NOMO-1 treated with dmso at 0.1 percent for 144 hours (cell line): Measurements from ENCODE around the gene COL6A2.
"Not testable (repeated sequence)": the region's sequence is repeated elsewhere in the genome, so short reads cannot be mapped to it uniquely, and the experiment has no call there.

ENCODE experiments used
- DNase-seq: peaks from one replicate; lab custom pipeline; 2025; ENCODE audit not compliant: unreplicated experiment; lab: John Stamatoyannopoulos, UW

The COL6A2 gene

DNA sequence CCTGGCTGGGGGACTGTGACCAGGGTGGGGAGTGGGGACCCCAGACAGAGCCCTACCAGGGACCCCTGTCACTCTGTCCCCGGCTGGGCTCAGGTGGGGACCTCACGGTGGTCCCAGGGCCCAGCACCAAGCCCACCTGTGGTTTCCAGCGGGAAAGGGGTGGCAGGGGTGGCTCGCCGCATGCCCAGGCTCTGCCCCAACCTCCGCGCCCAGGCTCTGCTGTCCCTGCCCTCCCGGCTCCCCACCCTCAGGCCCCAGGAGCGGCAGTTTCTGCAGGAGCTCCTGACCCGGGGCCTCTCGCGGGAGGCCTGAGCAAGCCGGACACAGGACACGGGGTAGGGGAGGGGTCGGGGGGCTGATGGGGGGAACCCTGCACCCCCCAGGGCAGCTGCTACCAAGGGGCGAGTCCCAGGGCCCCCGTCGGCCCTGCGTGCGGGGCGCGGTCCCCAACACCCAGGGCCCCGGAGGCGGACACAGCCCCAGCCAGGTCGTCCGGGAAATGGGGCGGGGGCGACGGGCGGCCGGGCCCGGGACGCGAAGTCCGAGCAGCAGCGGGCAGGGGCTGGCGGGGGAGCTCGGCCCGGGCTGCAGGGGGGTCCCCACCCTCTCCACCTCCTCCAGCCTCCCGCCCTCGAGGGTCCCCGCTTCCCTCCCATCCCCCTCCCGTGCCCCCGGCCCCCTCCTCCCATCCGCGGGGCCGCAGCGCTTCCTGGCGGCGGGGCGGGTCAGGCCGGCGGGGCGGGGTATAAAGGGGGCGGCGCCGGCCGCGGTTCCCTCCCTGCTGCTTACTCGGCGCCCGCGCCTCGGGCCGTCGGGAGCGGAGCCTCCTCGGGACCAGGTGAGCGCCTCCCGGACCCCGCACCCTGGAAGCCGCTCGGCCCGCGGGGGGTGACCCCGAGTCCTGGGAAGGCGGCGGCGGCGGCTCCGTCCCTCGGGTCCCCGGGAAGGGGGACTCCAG is at the start of gene COL6A2:
COL6A2 (plus strand) TSS at position 777 of the 958 bp plus-strand sequence.
- no peak for DNase-seq

DNA sequence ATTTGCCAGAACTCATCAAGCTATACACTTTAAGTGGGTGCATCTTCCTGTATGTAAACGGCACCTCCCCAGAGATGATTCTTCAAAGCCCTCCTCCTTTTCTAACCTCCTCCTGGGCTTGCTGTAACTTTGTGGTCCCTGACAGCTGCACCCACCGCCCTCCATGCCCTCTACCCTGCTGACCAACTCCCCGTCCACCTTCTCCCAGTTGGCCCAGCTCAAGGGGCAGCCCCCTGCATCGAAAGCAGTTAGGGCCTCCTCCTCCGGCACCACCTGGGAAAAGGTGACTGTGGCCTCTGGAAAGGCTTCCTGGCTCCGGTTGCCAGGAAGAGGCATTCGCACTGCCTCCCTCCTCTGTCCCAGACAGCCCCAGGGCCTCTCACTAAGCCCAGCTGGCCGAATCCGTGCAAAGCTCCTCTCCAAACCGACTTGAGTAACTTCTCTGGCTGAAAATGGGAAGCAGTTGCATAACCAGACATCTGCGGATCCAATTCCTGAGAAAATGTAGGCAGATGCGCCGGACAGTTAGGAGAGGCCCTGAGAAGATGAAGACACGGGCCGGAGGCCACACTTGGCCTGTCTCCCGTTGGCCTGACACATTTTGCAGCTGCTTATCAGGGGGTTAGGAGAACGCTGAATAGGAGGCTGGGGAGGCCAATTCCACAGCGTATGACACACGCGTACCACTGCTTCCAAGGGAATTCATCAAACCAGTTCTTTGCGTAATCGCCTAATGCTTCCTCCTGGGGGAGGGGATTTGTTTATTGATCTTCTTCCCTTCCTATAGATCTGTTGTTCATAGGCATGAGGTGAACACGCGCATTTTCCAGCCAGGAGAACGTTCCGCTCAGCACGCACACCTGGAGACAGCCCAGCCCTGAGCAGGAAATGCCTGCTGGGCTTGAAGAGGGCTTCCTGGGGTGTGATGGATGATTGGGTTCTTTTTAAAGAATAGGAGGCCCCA is 48.7 kb upstream of the COL6A2 start:
- no peak for DNase-seq

DNA sequence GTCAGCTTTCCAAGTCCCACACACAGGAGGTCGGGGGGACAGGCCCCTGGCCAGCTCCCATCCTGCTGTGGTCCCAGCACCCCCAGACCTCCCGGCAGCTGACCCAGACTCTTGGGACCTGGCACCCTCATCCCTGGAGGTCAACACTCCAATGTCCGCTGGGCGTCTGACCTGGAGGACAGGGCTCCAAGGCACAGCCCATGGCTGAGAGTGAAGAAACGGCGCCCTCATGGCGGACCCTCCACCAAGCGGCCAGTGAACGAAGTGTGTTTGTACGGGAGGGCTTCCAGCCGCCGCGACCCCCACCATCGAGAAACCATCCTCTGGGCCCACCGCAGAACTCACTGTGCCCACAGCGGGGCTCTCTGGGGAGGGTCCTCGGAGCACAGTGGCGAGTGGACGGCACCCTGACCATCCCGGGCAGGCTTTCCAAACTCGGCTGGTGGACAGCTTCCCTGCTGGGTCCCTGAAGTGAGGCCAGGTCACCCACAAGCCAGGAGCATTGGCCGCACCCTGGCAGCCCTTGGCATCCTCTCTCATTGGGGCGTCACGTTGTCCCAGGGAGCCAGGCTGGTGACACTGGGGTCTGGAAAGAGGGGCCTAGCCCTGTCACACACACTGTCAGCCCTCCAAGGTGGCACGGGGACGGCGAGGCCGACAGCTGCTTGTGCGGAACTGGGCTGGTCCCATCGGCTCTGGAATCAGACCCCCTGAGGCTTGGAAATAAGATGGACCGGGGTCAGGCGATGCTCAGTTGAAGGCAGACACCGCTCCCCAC is 47.8 kb upstream of the COL6A2 start:
- no peak for DNase-seq

DNA sequence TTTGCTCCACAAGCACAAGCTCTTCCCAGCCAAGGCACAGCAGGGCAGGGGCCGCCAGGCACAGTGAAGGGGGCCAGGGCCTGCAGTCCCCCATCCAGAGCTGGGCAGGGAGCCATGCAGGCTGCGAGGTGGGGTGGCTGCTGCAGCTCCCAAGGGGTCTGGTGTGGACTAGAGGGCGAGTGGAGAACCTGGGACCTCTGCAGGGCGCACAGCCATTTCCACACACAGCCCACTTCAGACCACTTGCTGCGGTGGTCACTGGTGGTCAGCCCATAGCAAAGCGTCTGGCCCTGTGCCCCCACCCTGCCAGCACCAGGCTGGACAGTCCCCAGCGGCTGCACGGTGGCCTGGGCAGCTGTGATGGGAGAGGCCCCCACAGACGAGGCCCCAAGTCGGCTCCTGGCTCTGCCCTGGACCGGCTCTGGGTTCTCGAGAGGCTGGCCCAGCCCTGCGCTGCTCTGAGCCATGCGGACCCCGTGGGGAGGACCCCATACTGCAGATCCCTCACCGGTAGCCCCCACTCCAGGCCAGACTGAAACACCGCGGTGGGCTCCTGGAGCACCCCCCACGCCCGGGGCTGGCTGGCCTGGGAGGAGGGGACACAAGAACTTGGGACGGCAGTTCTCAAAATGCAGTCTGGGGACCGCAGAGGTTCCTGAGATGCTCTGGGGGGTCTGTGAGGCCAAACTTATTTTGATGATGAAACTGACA is 47.1 kb upstream of the COL6A2 start:
- no peak for DNase-seq

DNA sequence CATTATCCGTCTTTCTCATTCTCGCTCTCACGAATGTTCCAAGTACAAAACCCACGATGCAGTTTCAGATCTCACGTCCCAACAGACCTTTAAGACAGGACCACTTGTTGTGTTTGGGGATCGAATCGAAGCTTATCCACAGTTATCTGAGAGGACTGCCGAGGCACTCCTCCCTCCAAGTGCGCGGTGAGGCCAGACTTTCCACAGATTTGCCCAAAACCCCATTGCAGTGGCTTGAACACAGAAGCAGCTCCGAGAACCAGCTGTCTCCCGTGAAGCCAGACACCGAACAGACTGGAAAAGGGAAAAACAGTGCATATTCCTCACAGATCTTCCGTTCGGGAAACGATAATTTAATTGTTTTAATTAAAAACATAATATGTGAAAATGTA is 46.5 kb upstream of the COL6A2 start:
- no peak for DNase-seq

DNA sequence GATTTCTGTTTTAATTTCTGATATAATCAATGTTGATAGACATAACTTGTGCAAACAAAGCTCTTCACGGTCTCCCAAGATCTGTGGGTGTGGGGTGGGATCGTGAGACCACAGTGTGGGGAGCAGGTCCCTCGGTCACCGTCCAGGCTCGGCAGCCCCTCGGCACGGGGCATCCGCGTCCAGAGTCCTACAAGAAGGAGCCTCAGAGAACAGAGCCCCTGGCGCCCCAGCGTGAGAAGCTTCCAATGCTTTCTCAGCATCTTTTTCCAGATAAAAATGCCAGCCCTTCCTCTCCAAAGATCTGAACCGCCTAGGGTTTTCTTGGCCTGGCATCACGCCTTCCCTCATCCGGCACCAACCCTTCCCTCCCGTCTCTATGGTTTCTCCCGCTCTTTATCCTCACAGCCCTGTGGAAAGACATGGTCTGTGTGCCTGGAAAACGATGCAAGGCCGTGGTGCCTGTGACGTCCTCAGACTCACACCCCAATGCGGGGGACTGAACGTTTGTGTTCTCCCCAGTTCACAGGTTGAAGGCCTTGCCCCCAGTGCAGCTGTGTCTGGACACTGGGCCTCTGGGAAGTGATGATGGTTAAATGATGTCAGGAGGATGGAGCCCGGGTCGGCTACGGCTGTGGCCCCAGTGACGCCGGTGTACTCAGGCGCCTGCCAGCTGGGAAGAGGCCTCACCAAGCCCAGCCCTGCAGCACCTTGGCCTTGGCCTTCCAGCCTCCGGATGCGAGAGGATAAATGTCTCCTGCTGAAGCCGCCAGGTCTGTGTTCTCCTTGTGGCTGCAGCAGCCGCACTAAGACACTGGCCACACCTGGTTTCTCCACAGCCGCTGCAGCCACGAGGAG is 45.9 kb upstream of the COL6A2 start:
- DNase-seq, result no peak

DNA sequence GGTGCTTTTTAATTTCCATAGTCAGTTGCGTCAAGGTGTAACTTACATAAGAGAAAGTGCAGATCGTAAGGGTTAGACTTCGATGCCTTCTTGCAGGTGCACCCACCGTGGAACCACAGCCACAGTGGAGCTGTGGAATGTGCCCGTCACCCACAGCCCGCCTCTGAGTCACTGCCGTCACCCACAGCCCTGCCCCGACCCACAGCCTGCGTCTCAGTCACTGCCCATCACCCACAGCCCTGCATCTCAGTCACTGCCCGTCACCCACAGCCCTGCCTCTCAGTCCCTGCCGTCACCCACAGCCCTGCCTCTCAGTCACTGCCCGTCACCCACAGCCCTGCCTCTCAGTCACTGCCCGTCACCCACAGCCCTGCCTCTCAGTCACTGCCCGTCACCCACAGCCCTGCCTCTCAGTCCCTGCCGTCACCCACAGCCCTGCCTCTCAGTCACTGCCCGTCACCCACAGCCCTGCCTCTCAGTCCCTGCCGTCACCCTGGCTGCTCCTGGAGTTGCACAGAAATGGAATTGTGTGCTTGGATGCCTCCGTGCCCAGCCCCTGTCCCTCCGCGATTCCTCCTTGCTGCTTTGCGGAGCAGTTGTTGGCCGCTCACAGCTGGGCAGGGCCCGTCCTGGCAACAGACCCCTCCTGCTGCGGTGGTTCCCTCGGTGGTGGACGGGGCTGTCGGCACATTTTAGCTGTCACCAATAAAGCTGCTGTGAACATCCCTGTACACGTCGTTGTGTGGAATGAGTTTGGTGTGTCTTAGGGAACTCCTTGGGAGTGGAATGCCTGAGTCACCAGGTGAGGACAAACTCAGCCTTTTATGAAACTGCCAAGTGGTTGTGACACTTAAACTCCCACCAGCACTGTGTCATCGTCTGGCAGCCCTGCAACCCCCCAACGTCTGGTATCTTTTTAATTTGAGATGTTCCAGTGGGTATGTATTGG is 44.9 kb upstream of the COL6A2 start:
- DNase-seq, result no peak

DNA sequence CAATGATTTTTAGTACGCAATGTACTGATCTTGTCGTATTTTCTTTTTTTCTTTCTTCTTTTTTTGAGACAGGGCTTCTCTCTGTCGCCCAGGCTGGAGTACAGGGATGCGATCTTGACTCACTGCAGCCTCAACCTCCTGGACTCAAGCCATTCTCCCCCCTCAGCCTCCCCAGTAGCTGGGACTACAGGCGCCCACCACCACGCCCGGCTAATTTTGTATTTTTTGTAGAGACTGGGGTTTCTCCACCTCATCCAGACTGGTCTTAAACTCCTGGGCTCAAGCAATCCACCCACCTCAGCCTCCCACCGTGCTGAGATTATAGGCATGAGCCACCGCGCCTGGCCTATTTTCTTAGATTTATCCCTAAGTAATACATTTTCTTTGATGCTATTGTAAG is 43.9 kb upstream of the COL6A2 start:
- DNase-seq, result no peak

DNA sequence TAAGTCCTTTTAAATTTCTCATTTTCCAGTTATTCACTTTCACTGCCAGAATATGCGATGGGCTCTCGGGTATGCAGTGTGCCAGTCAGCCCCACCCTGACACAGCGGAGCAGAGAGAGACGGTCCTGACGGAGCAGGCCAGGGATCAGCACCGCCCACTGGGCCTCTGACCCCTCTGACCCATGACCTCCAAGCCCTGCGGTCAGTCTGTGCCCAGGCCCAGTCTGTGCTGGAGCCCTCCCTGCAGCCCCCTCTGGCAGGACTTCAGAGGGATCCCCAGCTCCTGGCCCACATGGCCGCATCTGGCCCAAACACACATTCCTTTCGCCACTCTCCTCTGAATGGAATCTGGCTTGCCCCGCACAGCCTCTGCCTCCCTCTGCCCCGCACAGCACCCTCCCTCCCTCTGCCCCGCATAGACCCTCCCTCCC is 43.4 kb upstream of the COL6A2 start:
- DNase-seq, result no peak

DNA sequence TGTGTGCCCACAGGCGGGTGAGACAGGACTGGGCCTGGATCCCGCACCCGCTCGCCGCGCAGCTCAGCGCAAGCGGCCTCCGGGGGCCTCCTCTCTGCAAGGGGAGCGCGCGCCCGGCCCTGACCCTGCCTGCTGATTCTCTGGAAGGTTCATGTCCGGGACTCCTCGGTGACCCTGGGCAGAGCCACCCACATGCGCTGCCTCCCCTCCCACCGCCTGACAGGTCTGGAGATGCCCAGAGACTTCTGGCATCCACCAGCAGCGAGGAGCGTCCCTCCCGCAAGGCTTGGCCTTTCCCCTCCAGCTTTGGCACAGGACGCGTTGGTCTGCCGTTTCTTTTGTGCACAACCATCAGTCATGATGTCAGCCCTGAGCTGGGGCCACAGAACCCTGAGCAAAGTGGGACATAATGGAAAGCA is 42.0 kb upstream of the COL6A2 start:
- DNase-seq, result no peak

DNA sequence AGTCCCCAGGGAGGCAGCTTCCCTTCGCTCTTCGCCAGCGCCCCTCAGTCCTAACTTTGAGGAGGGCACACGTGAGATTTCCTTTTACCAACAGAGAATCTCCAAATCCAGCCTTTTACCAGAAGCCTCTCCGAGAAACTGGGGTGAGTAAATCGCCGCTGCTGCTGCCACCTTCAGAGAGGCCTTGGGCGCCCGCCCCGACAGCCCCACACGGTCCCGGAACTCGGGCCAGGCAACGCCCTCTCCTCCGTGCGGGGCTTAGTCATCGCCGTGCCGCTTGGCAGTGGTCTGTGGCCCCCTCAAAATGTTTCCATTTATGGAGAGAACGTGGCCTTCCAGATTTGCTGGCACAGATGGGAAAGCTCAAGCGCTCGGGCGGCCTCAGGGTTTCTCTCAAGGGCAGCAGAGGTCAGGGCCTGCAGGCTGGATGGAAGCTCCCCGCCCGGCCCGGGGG is 41.4 kb upstream of the COL6A2 start:
- DNase-seq, result no peak

DNA sequence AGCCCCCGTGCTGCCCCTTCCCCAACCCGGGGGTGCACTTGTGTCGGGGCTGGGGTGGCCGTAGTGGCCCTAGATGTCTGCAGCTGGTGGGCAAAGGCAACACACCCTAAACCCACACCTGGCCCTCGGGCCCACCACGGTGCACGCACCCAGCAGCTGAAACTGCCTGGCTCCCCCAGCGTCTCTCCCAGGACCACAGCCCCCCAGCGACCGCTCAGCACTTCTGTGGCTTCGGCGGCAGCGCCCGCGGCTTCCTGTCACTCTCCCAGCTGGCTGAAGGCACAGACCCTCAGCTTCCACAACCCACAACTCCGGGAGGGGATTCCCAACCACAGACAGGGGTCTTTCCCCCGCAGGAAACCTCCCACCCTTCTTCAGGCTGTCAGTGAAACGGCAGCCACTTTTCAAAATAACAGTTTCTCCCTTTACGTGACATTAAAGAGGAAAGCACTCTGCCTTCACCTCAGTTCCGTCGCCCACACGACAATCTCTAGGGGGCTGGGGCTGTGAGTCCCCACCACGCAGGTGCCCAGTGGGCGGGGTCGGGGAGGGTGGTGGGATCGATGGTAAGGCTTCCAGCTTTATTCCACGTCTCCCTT is 40.7 kb upstream of the COL6A2 start:
- no peak for DNase-seq

DNA sequence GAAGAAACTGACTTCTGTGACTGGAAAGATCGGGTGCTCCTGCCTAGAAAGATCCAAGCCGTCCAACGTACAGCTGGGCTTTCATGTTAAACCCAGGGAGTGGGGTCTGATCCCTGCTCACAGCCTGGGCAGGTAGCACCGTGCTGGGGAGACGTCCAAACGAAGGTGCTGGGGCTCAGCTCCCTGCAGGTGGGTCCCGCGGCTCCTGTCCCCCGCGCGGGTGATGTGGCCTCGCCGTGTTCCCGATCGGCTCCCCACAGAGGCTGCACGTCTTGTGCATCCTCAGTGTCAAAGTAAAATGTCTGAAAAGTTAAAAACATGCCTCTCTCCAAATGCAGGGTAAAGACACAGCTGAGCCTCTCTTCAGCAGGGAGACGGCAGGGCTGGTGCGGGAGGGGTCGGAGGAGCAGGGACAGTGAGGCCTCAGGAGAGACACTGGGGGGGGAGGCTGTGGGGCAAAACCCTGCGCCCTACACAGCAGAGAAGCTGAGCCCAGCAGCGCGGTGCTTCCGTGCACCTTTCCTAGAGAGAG is 40.1 kb upstream of the COL6A2 start:
- DNase-seq, result no peak

DNA sequence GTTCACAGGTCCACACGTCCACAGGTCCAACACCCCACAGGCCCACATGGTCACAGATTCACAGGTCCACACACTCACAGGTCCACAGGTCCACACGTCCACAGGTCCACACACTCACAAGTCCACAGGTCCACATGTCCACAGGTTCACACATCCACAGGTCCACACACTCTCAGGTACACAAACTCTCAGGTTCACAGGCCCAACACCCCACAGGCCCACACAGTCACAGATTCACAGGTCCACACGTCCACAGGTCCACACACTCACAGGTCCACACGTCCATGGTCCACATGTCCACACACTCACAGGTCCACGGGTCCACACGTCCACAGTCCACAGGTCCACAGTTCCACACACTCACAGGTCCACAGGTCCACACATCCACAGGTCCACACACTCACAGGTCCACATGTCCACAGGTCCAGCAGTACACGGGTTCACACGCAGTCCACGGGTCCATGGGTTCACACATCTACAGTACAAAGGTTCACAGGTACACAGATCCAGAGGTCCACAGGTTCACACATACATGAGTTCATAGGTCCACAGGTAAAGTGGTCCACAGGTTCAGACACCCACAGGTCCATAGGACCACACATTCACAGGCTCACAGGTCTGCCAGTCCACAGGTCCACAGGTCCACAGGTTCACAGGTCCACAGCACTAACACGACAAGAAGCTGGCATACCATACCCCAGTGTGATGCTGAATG is 39.3 kb upstream of the COL6A2 start:
- no peak for DNase-seq

DNA sequence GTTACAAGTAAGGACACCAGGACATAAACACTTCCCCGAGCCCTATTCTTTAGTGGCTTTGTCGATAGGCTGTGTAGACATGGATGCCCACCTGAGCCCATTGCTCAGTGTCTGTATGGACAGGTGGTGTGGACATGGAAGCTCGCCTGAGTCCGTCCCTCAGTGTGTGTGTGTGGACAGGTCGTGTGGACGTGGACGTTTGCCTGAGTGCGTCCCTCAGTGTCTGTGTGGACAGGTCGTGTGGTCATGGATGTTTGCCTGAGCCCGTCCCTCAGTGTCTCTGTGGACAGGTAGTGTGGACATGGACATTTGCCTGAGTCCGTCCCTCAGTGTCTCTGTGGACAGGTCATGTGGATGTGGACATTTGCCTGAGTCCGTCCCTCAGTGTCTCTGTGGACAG is 38.7 kb upstream of the COL6A2 start:
- no peak for DNase-seq

DNA sequence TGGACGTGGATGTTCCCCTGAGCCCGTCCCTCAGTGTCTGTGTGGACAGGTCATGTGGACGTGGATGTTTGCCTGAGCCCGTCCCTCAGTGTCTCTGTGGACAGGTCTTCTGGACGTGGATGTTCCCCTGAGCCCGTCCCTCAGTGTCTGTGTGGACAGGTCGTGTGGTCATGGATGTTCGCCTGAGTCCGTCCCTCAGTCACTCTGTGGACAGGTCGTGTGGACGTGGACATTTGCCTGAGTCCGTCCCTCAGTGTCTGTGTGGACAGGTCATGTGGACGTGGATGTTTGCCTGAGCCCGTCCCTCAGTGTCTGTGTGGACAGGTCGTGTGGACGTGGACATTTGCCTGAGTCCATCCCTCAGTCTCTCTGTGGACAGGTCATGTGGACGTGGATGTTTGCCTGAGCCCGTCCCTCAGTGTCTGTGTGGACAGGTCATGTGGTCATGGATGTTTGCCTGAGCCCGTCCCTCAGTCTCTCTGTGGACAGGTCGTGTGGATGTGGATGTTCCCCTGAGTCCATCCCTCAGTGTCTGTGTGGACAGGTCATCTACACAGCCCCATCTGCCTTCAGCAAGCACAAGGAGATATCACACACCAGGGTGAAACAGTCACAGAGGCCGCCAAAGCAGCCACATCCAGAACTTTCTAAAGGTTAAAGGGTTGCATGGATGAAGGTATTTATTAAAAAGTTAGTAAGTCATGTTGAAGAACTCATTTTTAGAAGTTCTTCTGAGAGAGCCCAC is 38.0 kb upstream of the COL6A2 start:
- not testable (repeated sequence) for DNase-seq
